Loucy (cell line): Measurements from ENCODE around the gene MT1HL1.

Source experiments
- H2AFZ ChIP-seq: fragments of 200-600 bp; sonication (generic); 2 replicates; pipeline ENCODE4 v1.6.0; 2016; ENCODE audit warnings: antibody characterized with exemption, mild to moderate bottlenecking, low read length, moderate library complexity
- H3F3A ChIP-seq: fragments of 200-600 bp; 2 replicates; pipeline ENCODE4 v1.6.0; 2016; ENCODE audit warnings: antibody characterized with exemption, low read depth, mild to moderate bottlenecking
- H3K27me3 ChIP-seq: fragments of 200-600 bp; sonication (generic); 2 replicates; pipeline ENCODE4 v1.6.1; 2014; ENCODE audit warnings: low read length, mild to moderate bottlenecking; ENCODE audit not compliant: insufficient read depth, poor library complexity, severe bottlenecking
- H3K36me3 ChIP-seq: fragments of 200-600 bp; sonication (generic); 2 replicates; pipeline ENCODE4 v1.6.1; 2016; ENCODE audit warnings: low read length; ENCODE audit not compliant: insufficient read depth
- H3K4me1 ChIP-seq: fragments of 200-600 bp; sonication (generic); 2 replicates; pipeline ENCODE4 v1.5.1; 2014; ENCODE audit warnings: low read length, mild to moderate bottlenecking; ENCODE audit not compliant: insufficient read depth, poor library complexity, severe bottlenecking
- H3K4me2 ChIP-seq: fragments of 200-600 bp; sonication (generic); 2 replicates; pipeline ENCODE4 v1.6.0; 2014; ENCODE audit warnings: antibody characterized with exemption, low read length, low read depth, mild to moderate bottlenecking; ENCODE audit not compliant: poor library complexity, severe bottlenecking
- H3K4me3 ChIP-seq: fragments of 200-600 bp; sonication (generic); 2 replicates; pipeline ENCODE4 v1.5.1; 2014; ENCODE audit warnings: low read length, mild to moderate bottlenecking, mixed read lengths; ENCODE audit not compliant: poor library complexity, severe bottlenecking
- H3K79me2 ChIP-seq: fragments of 200-600 bp; sonication (generic); 2 replicates; pipeline ENCODE4 v1.6.1; 2014; ENCODE audit warnings: low read length; ENCODE audit not compliant: insufficient read depth
- H3K9ac ChIP-seq: fragments of 200-600 bp; sonication (generic); 2 replicates; pipeline ENCODE4 v1.6.0; 2014; ENCODE audit warnings: mild to moderate bottlenecking, low read depth, low read length, moderate library complexity; ENCODE audit not compliant: poor library complexity, severe bottlenecking
- H3K9me2 ChIP-seq: fragments of 200-600 bp; sonication (generic); replicated peaks from 2 replicates; pipeline ENCODE4 v1.6.1; 2016; ENCODE audit warnings: low read depth, low read length, mixed read lengths
- H3K9me3 ChIP-seq: fragments of 200-600 bp; sonication (generic); 2 replicates; pipeline ENCODE4 v1.6.1; 2014; ENCODE audit warnings: mild to moderate bottlenecking, antibody characterized with exemption, low read length, low read depth; ENCODE audit not compliant: insufficient read depth
- H4K20me1 ChIP-seq: fragments of 200-600 bp; sonication (generic); 2 replicates; pipeline ENCODE4 v1.6.0; 2014; ENCODE audit warnings: antibody characterized with exemption, low read length, mild to moderate bottlenecking; ENCODE audit not compliant: insufficient read depth, poor library complexity, severe bottlenecking
- CTCF ChIP-seq: fragments of 200-600 bp; sonication (generic); conservative IDR thresholded peaks from 2 replicates; pipeline ENCODE4 v1.5.1; 2014; ENCODE audit warnings: mild to moderate bottlenecking, antibody characterized with exemption, low read length
- EZH2phosphoT487 ChIP-seq: fragments of 200-600 bp; IDR thresholded peaks from 2 replicates; pipeline ENCODE4 v1.6.1; 2018; ENCODE audit warnings: antibody characterized with exemption, mild to moderate bottlenecking, moderate library complexity, borderline replicate concordance

Gene MT1HL1

DNA sequence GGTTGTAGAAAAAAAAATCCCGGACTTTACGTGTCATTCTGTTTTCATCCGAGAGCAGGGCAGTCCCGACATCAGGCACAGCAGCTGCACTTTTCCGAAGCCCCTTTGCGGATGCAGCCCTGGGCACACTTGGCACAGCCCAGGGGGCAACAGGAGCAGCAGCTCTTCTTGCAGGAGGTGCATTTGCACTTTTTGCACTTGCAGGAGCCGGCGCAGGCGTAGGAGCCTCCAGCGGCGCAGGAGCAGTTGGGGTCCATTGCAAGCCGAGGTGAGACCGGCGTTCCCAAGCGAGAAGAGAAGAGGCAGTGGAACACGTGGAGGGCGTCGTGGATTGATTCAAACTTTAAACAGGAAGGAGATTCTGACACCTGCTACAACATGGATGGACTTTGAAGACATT, at the start of gene MT1HL1:
Gene MT1HL1 (minus strand): TSS at position 326 of the 400 bp plus-strand sequence. CDS start 69 bp downstream, at position 257.
- no peak within 1 kb of the TSS for H3K9ac ChIP-seq
- no peaks in the 10 kb centered on the region; the same call in 1 of the 2 replicates for H3K9me3 ChIP-seq
- H3K4me3 ChIP-seq = no peak within 1 kb of the TSS
- no peaks in the 10 kb centered on the region for H3K79me2 ChIP-seq
- no peak within 1 kb of the TSS for H2AFZ ChIP-seq
- no peaks in the 10 kb centered on the region for H3K4me1 ChIP-seq
- TF ChIP-seq CTCF = no peak
- TF ChIP-seq EZH2phosphoT487 = no peak
- no peaks in the 10 kb centered on the region for H3K27me3 ChIP-seq
- no peaks in the 10 kb centered on the region for H4K20me1 ChIP-seq
- H3F3A ChIP-seq = no peaks in the 10 kb centered on the region
- no peaks in the 10 kb centered on the region for H3K36me3 ChIP-seq
- H3K9me2 ChIP-seq = no peaks in the 10 kb centered on the region
- H3K4me2 ChIP-seq = no peak within 1 kb of the TSS

DNA sequence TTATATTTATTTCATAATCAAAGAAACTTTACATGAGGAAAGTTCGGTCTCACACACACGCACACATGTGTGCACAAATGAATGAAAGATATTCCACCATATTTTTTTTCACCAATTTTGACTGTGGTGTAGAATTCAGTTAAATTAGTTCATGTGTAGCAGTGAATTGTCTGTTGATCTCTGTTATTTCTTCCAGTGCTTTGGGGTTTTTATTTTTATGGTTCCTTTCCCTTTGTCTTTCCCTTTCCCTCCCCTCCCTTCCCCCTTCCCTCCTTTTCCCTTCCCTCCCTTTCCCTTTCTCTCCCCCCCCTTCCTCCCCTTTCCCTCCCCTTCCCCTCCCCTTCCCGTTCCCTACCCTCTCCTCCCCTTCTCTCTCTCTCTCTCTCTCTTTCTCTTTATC, 46.7 kb upstream of the MT1HL1 start:
- H3K4me3 ChIP-seq = no peak overlapping the region
- no peak overlapping the region for H3K4me2 ChIP-seq

DNA sequence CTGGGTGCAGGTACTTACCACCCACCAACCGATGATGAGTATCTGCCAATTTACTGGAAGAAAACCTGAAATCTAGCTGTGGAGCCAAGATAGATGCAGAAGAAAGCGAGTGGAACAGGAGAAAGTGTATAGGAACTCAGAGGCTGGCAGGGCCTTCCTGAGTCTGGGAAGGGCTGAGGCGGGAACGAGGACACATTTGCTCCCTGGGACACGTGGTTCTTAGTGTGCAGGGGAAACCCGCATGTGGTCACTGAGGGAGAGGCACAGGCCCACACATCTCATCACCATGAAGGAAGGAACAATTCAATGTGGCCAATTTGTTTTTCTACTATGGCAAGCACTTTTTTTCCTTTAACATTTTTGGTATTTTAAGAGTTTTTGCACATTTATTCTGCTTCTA, 45.9 kb upstream of the MT1HL1 start:
- no peak for TF ChIP-seq EZH2phosphoT487
- no peak for TF ChIP-seq CTCF

More for the DNA sequence above, 46.7 kb upstream of the MT1HL1 start:
- Histone ChIP-seq H2AFZ (no peak overlapping the region), H3K4me1 (no peaks in the 10 kb centered on the region), H3K9me2 (no peaks in the 10 kb centered on the region), H3K36me3 (no peaks in the 10 kb centered on the region), H3K79me2 (no peaks in the 10 kb centered on the region), H3K9me3 (peaks cover 2% of the 10 kb centered on the region; the same call in 1 of the 2 replicates), H3K27me3 (no peaks in the 10 kb centered on the region), H3K9ac (no peak overlapping the region), H4K20me1 (no peaks in the 10 kb centered on the region), H3F3A (no peaks in the 10 kb centered on the region)
- no peak for TF ChIP-seq EZH2phosphoT487
- no peak for TF ChIP-seq CTCF

More for the DNA sequence above, 45.9 kb upstream of the MT1HL1 start:
- H2AFZ ChIP-seq = no peak overlapping the region
- no peaks in the 10 kb centered on the region for H3K4me1 ChIP-seq
- H3K27me3 ChIP-seq = no peaks in the 10 kb centered on the region
- peaks cover 2% of the 10 kb centered on the region; the same call in 1 of the 2 replicates for H3K9me3 ChIP-seq
- no peak overlapping the region for H3K4me3 ChIP-seq
- no peaks in the 10 kb centered on the region for H3K79me2 ChIP-seq
- H3F3A ChIP-seq = no peaks in the 10 kb centered on the region
- H3K9me2 ChIP-seq = no peaks in the 10 kb centered on the region
- no peaks in the 10 kb centered on the region for H4K20me1 ChIP-seq
- no peak overlapping the region for H3K9ac ChIP-seq
- no peak overlapping the region for H3K4me2 ChIP-seq
- no peaks in the 10 kb centered on the region for H3K36me3 ChIP-seq
